ENCODE results near the gene SORL1.

DNA sequence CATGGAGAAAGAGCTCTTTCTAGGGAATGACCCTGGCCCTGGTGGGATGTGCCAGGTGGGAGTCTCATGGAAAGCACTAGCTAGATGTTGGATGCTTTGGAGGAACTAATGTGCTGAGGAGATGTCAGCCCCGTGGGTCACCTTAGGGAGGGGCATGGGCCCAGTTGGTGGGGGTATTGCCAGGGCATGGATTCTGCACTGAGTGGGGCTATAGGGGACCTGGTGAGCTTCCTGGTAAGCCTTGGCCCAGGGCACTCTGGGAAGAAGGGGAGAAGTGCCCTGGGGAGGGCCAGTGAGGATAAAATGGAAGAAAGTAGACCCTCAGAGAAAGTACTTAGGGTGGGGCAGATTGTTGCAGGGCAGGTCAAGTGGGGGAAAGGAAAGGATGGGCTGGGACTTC, 65.9 kb downstream of the SORL1 start:
- TF ChIP-seq, protein P1, sequence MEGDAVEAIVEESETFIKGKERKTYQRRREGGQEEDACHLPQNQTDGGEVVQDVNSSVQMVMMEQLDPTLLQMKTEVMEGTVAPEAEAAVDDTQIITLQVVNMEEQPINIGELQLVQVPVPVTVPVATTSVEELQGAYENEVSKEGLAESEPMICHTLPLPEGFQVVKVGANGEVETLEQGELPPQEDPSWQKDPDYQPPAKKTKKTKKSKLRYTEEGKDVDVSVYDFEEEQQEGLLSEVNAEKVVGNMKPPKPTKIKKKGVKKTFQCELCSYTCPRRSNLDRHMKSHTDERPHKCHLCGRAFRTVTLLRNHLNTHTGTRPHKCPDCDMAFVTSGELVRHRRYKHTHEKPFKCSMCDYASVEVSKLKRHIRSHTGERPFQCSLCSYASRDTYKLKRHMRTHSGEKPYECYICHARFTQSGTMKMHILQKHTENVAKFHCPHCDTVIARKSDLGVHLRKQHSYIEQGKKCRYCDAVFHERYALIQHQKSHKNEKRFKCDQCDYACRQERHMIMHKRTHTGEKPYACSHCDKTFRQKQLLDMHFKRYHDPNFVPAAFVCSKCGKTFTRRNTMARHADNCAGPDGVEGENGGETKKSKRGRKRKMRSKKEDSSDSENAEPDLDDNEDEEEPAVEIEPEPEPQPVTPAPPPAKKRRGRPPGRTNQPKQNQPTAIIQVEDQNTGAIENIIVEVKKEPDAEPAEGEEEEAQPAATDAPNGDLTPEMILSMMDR (conservative IDR thresholded peaks at IDR 0.05; ENCODE audit: low read length), result no peak
- no peak for TF ChIP-seq EZH2phosphoT487 (IDR thresholded peaks at IDR 0.05; ENCODE audit: borderline replicate concordance)

Measured in Loucy (cell line).